Chondrocyte (in vitro differentiated cells): Measurements from ENCODE around the gene PIGP. TPM values are rescaled to one million over a fixed set of nuclear protein-coding genes. Genes with fewer than 3 reads are reported as not detected.
"Not testable (repeated sequence)": the region's sequence is repeated elsewhere in the genome, so short reads cannot be mapped to it uniquely, and the experiment has no call there.

Experiments
- DNase-seq: peaks from one replicate; pipeline ENCODE4 v3.0.0; 2021; ENCODE audit warnings: mixed read lengths, low spot score
- H3K27ac Mint-ChIP-seq: one replicate; pipeline ENCODE4 v1.8.0; 2021; ENCODE audit warnings: mild to moderate bottlenecking, moderate library complexity, mixed read lengths; ENCODE audit not compliant: unreplicated experiment
- H3K27me3 Mint-ChIP-seq: 2 replicates; pipeline ENCODE4 v1.8.0; 2021; ENCODE audit warnings: low read depth, mixed read lengths
- H3K36me3 Mint-ChIP-seq: 2 replicates; pipeline ENCODE4 v1.8.0; 2021; ENCODE audit warnings: low read depth, mixed read lengths
- H3K4me1 Mint-ChIP-seq: 2 replicates; pipeline ENCODE4 v1.8.0; 2021; ENCODE audit warnings: low read depth, mild to moderate bottlenecking, mixed read lengths
- H3K4me3 Mint-ChIP-seq: one replicate; pipeline ENCODE4 v1.8.0; 2021; ENCODE audit warnings: mild to moderate bottlenecking, moderate library complexity, mixed read lengths; ENCODE audit not compliant: unreplicated experiment
- H3K9me3 Mint-ChIP-seq: 2 replicates; pipeline ENCODE4 v1.8.0; 2021; ENCODE audit warnings: low read depth, mixed read lengths
- long read RNA-seq: library from polyadenylated mRNA; stranded (forward); transcript quantifications from one replicate; pipeline ENCODE4 v2.0.0, GENCODE V29; 2021
- total RNA-seq: library from RNA; stranded (reverse); gene quantifications from 3 replicates; pipeline ENCODE4 v1.2.1, GENCODE V29; 2021
- TF ChIP-seq, protein P1 (sequence below): fragments of 200-600 bp; sonication (generic); IDR thresholded peaks from 2 replicates; pipeline ENCODE4 v1.5.0; 2021; ENCODE audit warnings: antibody characterized with exemption, mild to moderate bottlenecking, moderate library complexity

Gene PIGP
- total RNA-seq: 15.0 to 19.2 TPM (median 15.6 TPM) in 3 replicates
- long read RNA-seq, full-length matches to known transcripts: 11 of 17 reads
- long read RNA-seq, partial matches to known transcripts: 3 of 17 reads
- long read RNA-seq, other reads (novel, unspliced or antisense): 3 of 17 reads

DNA sequence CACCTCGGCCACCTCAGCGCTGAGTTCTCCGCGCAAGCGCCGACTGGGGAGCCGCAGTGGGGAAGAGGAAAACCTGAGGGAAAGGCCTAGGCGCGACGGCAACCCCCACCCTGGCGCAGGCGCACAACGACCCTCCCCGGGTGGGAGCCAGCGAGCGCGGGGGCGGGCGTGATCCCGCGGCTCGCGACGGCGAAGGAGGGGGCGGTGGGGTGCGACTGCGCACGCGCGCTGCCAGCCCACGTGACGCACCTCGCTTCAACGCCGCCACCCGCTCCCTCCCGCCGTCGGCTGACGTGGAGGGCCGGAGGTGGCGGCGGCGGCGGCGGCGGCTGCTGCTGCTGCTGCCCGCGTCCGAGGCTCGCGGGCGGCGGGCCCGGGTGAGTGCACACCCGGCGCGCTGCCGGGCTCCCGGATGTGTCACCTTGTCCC, at the start of gene PIGP, which contains the start of gene TTC3:
PIGP (minus strand) TSS at position 84 of the 429 bp plus-strand sequence. CDS start 556 bp downstream, outside the sequence.
TTC3 (plus strand) TSS at position 267 of the 429 bp plus-strand sequence. CDS start 14,004 bp downstream, outside the sequence.
- TF ChIP-seq, protein P1, sequence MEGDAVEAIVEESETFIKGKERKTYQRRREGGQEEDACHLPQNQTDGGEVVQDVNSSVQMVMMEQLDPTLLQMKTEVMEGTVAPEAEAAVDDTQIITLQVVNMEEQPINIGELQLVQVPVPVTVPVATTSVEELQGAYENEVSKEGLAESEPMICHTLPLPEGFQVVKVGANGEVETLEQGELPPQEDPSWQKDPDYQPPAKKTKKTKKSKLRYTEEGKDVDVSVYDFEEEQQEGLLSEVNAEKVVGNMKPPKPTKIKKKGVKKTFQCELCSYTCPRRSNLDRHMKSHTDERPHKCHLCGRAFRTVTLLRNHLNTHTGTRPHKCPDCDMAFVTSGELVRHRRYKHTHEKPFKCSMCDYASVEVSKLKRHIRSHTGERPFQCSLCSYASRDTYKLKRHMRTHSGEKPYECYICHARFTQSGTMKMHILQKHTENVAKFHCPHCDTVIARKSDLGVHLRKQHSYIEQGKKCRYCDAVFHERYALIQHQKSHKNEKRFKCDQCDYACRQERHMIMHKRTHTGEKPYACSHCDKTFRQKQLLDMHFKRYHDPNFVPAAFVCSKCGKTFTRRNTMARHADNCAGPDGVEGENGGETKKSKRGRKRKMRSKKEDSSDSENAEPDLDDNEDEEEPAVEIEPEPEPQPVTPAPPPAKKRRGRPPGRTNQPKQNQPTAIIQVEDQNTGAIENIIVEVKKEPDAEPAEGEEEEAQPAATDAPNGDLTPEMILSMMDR: no peak
- no peaks in the 10 kb centered on the region for H3K9me3 Mint-ChIP-seq
- peaks cover 8% of the 10 kb centered on the region for H3K36me3 Mint-ChIP-seq
- H3K27me3 Mint-ChIP-seq: no peaks in the 10 kb centered on the region
- no peak for DNase-seq
- peak within 1 kb of the TSS; percentile 99 for H3K27ac Mint-ChIP-seq
- H3K4me1 Mint-ChIP-seq: peaks cover 47% of the 10 kb centered on the region
- H3K4me3 Mint-ChIP-seq: peak within 1 kb of the TSS; percentile 91

GRCh38 chr21:37119421-37120218, 46.7 kb upstream of the PIGP start:
- Mint-ChIP-seq H3K9me3 (no peaks in the 10 kb centered on the region), H3K36me3 (peaks cover 9% of the 10 kb centered on the region), H3K27ac (peak overlapping the region; percentile 45), H3K4me3 (no peak overlapping the region), H3K27me3 (no peaks in the 10 kb centered on the region), H3K4me1 (peaks cover 12% of the 10 kb centered on the region)
- DNase-seq: no peak
- TF ChIP-seq, protein P1: peak; percentile 14

DNA sequence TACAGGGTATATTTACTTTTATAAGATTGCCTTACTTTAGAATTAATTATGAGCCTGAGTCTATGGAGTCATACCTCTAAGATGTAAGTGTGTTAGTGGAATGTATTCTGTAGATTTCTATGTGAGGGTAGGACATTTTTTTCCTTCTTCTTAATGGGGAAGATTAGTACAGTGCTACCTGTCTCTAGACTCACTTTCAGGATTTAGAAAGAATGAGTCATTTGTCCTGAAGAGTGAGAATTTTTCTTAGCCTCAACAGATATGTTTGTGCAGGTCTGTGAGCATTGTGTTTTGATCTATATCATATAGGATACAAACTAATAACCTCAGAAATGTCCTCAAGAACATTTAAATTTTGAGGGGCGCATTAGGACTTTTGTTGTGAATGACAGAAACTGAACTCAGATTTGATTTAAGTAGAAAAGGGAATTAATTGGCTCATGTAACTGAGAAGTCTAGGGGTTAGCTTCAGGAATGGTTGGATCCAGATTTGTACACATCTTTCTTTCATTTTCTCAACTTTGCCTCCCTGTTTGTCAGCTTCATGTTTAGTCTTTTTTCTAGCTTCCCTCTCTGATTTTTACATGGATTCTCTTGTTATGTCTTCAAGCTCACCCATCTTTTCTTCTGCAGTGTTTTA, 45.4 kb upstream of the PIGP start:
- Mint-ChIP-seq H3K4me1 (peaks cover 12% of the 10 kb centered on the region), H3K27ac (no peak overlapping the region), H3K4me3 (no peak overlapping the region), H3K36me3 (peaks cover 9% of the 10 kb centered on the region), H3K9me3 (no peaks in the 10 kb centered on the region), H3K27me3 (no peaks in the 10 kb centered on the region)
- DNase-seq: no peak
- TF ChIP-seq, protein P1: no peak

GRCh38 chr21:37117204-37117603, 44.3 kb upstream of the PIGP start:
- H3K27me3 Mint-ChIP-seq: no peaks in the 10 kb centered on the region
- H3K4me1 Mint-ChIP-seq: peaks cover 12% of the 10 kb centered on the region
- TF ChIP-seq, protein P1: no peak
- H3K4me3 Mint-ChIP-seq: no peak overlapping the region
- H3K27ac Mint-ChIP-seq: no peak overlapping the region
- H3K36me3 Mint-ChIP-seq: peaks cover 9% of the 10 kb centered on the region
- no peak for DNase-seq
- H3K9me3 Mint-ChIP-seq: no peaks in the 10 kb centered on the region

DNA sequence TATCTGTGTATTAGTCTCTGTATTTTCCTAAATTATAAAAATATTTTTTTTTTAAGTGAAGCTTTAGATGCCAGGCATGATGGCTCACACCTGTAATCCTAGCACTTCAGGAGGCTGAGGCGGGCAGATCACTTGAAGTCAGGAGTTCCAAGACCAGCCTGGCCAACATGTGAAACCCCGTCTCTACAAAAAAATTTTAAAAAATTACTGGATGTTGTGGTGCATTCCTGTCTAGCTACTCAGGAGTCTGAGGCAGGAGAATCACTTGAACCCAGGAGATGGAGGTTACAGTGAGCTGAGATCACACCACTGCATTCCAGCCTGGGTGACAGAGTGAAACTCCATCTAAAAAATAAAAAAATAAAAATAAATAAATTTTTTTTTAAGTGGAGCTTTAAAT, 43.6 kb upstream of the PIGP start:
- not testable (repeated sequence) for H3K9me3 Mint-ChIP-seq, H3K4me3 Mint-ChIP-seq, DNase-seq, H3K27ac Mint-ChIP-seq, H3K27me3 Mint-ChIP-seq
- Mint-ChIP-seq H3K4me1 (peaks cover 12% of the 10 kb centered on the region), H3K36me3 (peaks cover 11% of the 10 kb centered on the region)

GRCh38 chr21:37114301-37114700, 41.4 kb upstream of the PIGP start:
- H3K4me3 Mint-ChIP-seq, DNase-seq, H3K9me3 Mint-ChIP-seq, H3K27me3 Mint-ChIP-seq, H3K27ac Mint-ChIP-seq, H3K4me1 Mint-ChIP-seq: not testable (repeated sequence)
- H3K36me3 Mint-ChIP-seq: peaks cover 17% of the 10 kb centered on the region

- H3K4me1 Mint-ChIP-seq, H3K27me3 Mint-ChIP-seq, H3K4me3 Mint-ChIP-seq, H3K27ac Mint-ChIP-seq, DNase-seq: not testable (repeated sequence)
- H3K36me3 Mint-ChIP-seq: peaks cover 31% of the 10 kb centered on the region
- H3K9me3 Mint-ChIP-seq: peaks cover 11% of the 10 kb centered on the region
Observed at GRCh38 chr21:37111029-37111428, 38.2 kb upstream of the PIGP start.
